Stimulated activated naive B cell treated with anti-CD40 and anti-IgM and Interleukin-4, amounts not matched to agents 10 μg/mL and 1 μg/mL and 100 μg/mL, for 72 hours (primary cell): ENCODE data around the gene LRRC3.
A peak's percentile ranks its signal among the peaks of the same experiment; 100 is the strongest.
"Not testable (repeated sequence)": the region's sequence is repeated elsewhere in the genome, so short reads cannot be mapped to it uniquely, and the experiment has no call there.

ENCODE experiments used
- ATAC-seq, 2 donors: fragments of 150-1000 bp; cut with Tn5 transposase; replicated peaks; 2 replicates each; pipeline ENCODE4 v1.10.0; 2021; ENCODE audit warnings: moderate library complexity in 1 of 2
- DNase-seq: peaks from one replicate; pipeline ENCODE4 v3.0.0; 2021
- H3K27ac Mint-ChIP-seq: one replicate; pipeline ENCODE4 v1.8.0; 2022; ENCODE audit warnings: mild to moderate bottlenecking, mixed read lengths
- H3K27me3 Mint-ChIP-seq, 2 donors: one replicate each; pipeline ENCODE4 v1.8.0; 2022; ENCODE audit warnings: mixed read lengths in 2 of 2
- H3K36me3 Mint-ChIP-seq, 2 donors: one replicate each; pipeline ENCODE4 v1.8.0; 2022; ENCODE audit warnings: mixed read lengths in 2 of 2, mild to moderate bottlenecking in 1 of 2
- H3K4me1 Mint-ChIP-seq, 2 donors: one replicate each; pipeline ENCODE4 v1.8.0; 2022; ENCODE audit warnings: mixed read lengths in 2 of 2, mild to moderate bottlenecking in 1 of 2
- H3K4me3 Mint-ChIP-seq, 2 donors: one replicate each; pipeline ENCODE4 v1.8.0; 2022; ENCODE audit warnings: mild to moderate bottlenecking in 2 of 2, mixed read lengths in 2 of 2, moderate library complexity in 1 of 2
- H3K9me3 Mint-ChIP-seq, 2 donors: one replicate each; pipeline ENCODE4 v1.8.0; 2022; ENCODE audit warnings: mixed read lengths in 2 of 2, mild to moderate bottlenecking in 1 of 2

The LRRC3 gene

GRCh38 chr21:44464351-44464750, 9.0 kb downstream of the LRRC3 start:
- peaks cover 0 to 2% of the 10 kb centered on the region in 2 donors for H3K4me1 Mint-ChIP-seq

GRCh38 chr21:44466351-44466954, 11.1 kb downstream of the LRRC3 start:
- Mint-ChIP-seq H3K9me3 (no peaks in the 10 kb centered on the region), H3K36me3 (no peaks in the 10 kb centered on the region), H3K4me1 (peaks cover 0 to 2% of the 10 kb centered on the region in 2 donors), H3K27ac (no peak overlapping the region), H3K27me3 (no peaks in the 10 kb centered on the region), H3K4me3 (no peak overlapping the region)
- ATAC-seq, result no peak
- no peak for DNase-seq

More at GRCh38 chr21:44464351-44464750, 9.0 kb downstream of the LRRC3 start:
- Mint-ChIP-seq H3K4me3 (no peak overlapping the region), H3K36me3 (no peaks in the 10 kb centered on the region), H3K27ac (no peak overlapping the region), H3K27me3 (no peaks in the 10 kb centered on the region), H3K9me3 (no peaks in the 10 kb centered on the region)
- ATAC-seq, result no peak
- no peak for DNase-seq

GRCh38 chr21:44466996-44467858, 11.9 kb downstream of the LRRC3 start:
- H3K4me1 Mint-ChIP-seq, result peaks cover 0 to 2% of the 10 kb centered on the region in 2 donors
- no peaks in the 10 kb centered on the region for H3K27me3 Mint-ChIP-seq
- no peak for ATAC-seq
- H3K4me3 Mint-ChIP-seq, result no peak overlapping the region
- no peaks in the 10 kb centered on the region for H3K9me3 Mint-ChIP-seq
- no peaks in the 10 kb centered on the region for H3K36me3 Mint-ChIP-seq
- H3K27ac Mint-ChIP-seq, result no peak overlapping the region
- no peak for DNase-seq

- Mint-ChIP-seq H3K27me3 (no peaks in the 10 kb centered on the region), H3K4me3 (no peak overlapping the region), H3K9me3 (no peaks in the 10 kb centered on the region), H3K27ac (no peak overlapping the region), H3K4me1 (peaks cover 0 to 2% of the 10 kb centered on the region in 2 donors), H3K36me3 (no peaks in the 10 kb centered on the region)
- DNase-seq (no peak), ATAC-seq (no peak)
These were observed 12.5 kb downstream of the LRRC3 start for GRCh38 chr21:44467859-44468195.

- Mint-ChIP-seq H3K4me1 (peaks cover 0 to 2% of the 10 kb centered on the region in 2 donors), H3K36me3 (no peaks in the 10 kb centered on the region), H3K4me3 (no peak overlapping the region), H3K9me3 (no peaks in the 10 kb centered on the region), H3K27ac (no peak overlapping the region), H3K27me3 (no peaks in the 10 kb centered on the region)
- no peak for DNase-seq
- no peak for ATAC-seq
These were observed 16.0 kb downstream of the LRRC3 start for GRCh38 chr21:44471341-44471740.

GRCh38 chr21:44471996-44472395, 16.7 kb downstream of the LRRC3 start:
- Mint-ChIP-seq H3K4me1 (peaks cover 0 to under 1% of the 10 kb centered on the region in 2 donors), H3K27ac (no peak overlapping the region), H3K9me3 (no peaks in the 10 kb centered on the region), H3K4me3 (no peak overlapping the region), H3K27me3 (no peaks in the 10 kb centered on the region), H3K36me3 (no peaks in the 10 kb centered on the region)
- ATAC-seq, result no peak
- DNase-seq, result no peak

GRCh38 chr21:44473915-44474555, 18.7 kb downstream of the LRRC3 start:
- no peaks in the 10 kb centered on the region for H3K36me3 Mint-ChIP-seq
- H3K27ac Mint-ChIP-seq, result no peak overlapping the region

GRCh38 chr21:44475266-44475845, 20.0 kb downstream of the LRRC3 start:
- no peak overlapping the region for H3K27ac Mint-ChIP-seq
- H3K4me3 Mint-ChIP-seq, result no peak overlapping the region
- ATAC-seq (no peak), DNase-seq (no peak)
- no peaks in the 10 kb centered on the region for H3K36me3 Mint-ChIP-seq
- H3K9me3 Mint-ChIP-seq, result no peaks in the 10 kb centered on the region
- H3K4me1 Mint-ChIP-seq, result peaks cover 0 to 12% of the 10 kb centered on the region in 2 donors
- H3K27me3 Mint-ChIP-seq, result no peaks in the 10 kb centered on the region

More at GRCh38 chr21:44473915-44474555, 18.7 kb downstream of the LRRC3 start:
- peaks cover 0 to 4% of the 10 kb centered on the region in 2 donors for H3K4me1 Mint-ChIP-seq
- no peaks in the 10 kb centered on the region for H3K27me3 Mint-ChIP-seq
- ATAC-seq (no peak), DNase-seq (no peak)
- H3K9me3 Mint-ChIP-seq, result no peaks in the 10 kb centered on the region
- no peak overlapping the region for H3K4me3 Mint-ChIP-seq

- Mint-ChIP-seq H3K27me3 (peaks cover 0 to 3% of the 10 kb centered on the region in 2 donors), H3K4me3 (no peak overlapping the region), H3K36me3 (no peaks in the 10 kb centered on the region), H3K27ac (no peak overlapping the region), H3K4me1 (peaks cover 0 to 12% of the 10 kb centered on the region in 2 donors), H3K9me3 (no peaks in the 10 kb centered on the region)
- ATAC-seq (no peak), DNase-seq (no peak)
These were observed 21.8 kb downstream of the LRRC3 start for GRCh38 chr21:44477131-44477530.

- H3K4me1 Mint-ChIP-seq, result peaks cover 0 to 12% of the 10 kb centered on the region in 2 donors
- no peaks in the 10 kb centered on the region for H3K9me3 Mint-ChIP-seq
- no peaks in the 10 kb centered on the region for H3K36me3 Mint-ChIP-seq
- H3K27ac Mint-ChIP-seq, result no peak overlapping the region
- ATAC-seq (no peak), DNase-seq (no peak)
- no peak overlapping the region for H3K4me3 Mint-ChIP-seq
- peaks cover 0 to 7% of the 10 kb centered on the region in 2 donors for H3K27me3 Mint-ChIP-seq
These were observed 22.4 kb downstream of the LRRC3 start for GRCh38 chr21:44477712-44478111.

GRCh38 chr21:44478124-44478800, 23.0 kb downstream of the LRRC3 start:
- peaks cover 0 to 7% of the 10 kb centered on the region in 2 donors for H3K27me3 Mint-ChIP-seq
- no peak for ATAC-seq
- H3K27ac Mint-ChIP-seq, result no peak overlapping the region

GRCh38 chr21:44478801-44479167, 23.5 kb downstream of the LRRC3 start:
- peaks cover under 1 to 7% of the 10 kb centered on the region in 2 donors for H3K27me3 Mint-ChIP-seq
- ATAC-seq, result no peak
- no peaks in the 10 kb centered on the region for H3K9me3 Mint-ChIP-seq
- H3K36me3 Mint-ChIP-seq, result no peaks in the 10 kb centered on the region
- DNase-seq, result no peak
- no peak overlapping the region for H3K27ac Mint-ChIP-seq
- H3K4me3 Mint-ChIP-seq, result no peak overlapping the region
- peaks cover 0 to 12% of the 10 kb centered on the region in 2 donors for H3K4me1 Mint-ChIP-seq

More at GRCh38 chr21:44478124-44478800, 23.0 kb downstream of the LRRC3 start:
- H3K4me1 Mint-ChIP-seq, result peaks cover 0 to 12% of the 10 kb centered on the region in 2 donors
- H3K4me3 Mint-ChIP-seq, result no peak overlapping the region
- no peak for DNase-seq
- no peaks in the 10 kb centered on the region for H3K9me3 Mint-ChIP-seq
- H3K36me3 Mint-ChIP-seq, result no peaks in the 10 kb centered on the region

GRCh38 chr21:44479556-44480199, 24.4 kb downstream of the LRRC3 start:
- not testable (repeated sequence) for ATAC-seq, H3K4me3 Mint-ChIP-seq, H3K9me3 Mint-ChIP-seq, H3K36me3 Mint-ChIP-seq, H3K27ac Mint-ChIP-seq
- peaks cover 8 to 12% of the 10 kb centered on the region in 2 donors for H3K27me3 Mint-ChIP-seq
- peak; percentile 45 for DNase-seq
- peaks cover 0 to 12% of the 10 kb centered on the region in 2 donors for H3K4me1 Mint-ChIP-seq
